ENCODE data around the gene SMARCC2. TPM values are rescaled to one million over a fixed set of nuclear protein-coding genes. Genes with fewer than 3 reads are reported as not detected.

SMARCC2 gene
- total and polyA plus RNA-seq, 2 of the 13 experiments (the other 11 are each of a cell fraction or from before 2014, with no cell fraction given): 21.3 to 24.1 TPM

GRCh38 chr12:56152756-56153677 lies 36.3 kb downstream of the SMARCC2 start (continued):
- TF ChIP-seq KLF15 (CRISPR knock-in tag; IDR thresholded peaks at IDR 0.05; ENCODE audit: borderline replicate concordance) (no peak), MAZ (IDR thresholded peaks at IDR 0.05; ENCODE audit: borderline replicate concordance, low read depth, low read length) (0 out of 2 replicates have a peak, but pooled peaks have one; percentile 2), MAZ (CRISPR knock-in tag; IDR thresholded peaks at IDR 0.05; ENCODE audit: low read depth) (no peak), ETS1 (CRISPR knock-in tag; IDR thresholded peaks at IDR 0.05) (0 out of 2 replicates have a peak, but pooled peaks have one; percentile 11), ZNF235 (CRISPR knock-in tag; IDR thresholded peaks at IDR 0.05; ENCODE audit: borderline replicate concordance) (0 out of 2 replicates have a peak, but pooled peaks have one; percentile 5), NCOA1 (CRISPR knock-in tag; IDR thresholded peaks at IDR 0.05) (0 out of 2 replicates have a peak, but pooled peaks have one; percentile 30), POGK (CRISPR knock-in tag; conservative IDR thresholded peaks at IDR 0.05) (0 out of 2 replicates have a peak, but pooled peaks have one; percentile 0), MATR3 (CRISPR knock-in tag; IDR thresholded peaks at IDR 0.05) (no peak), ZNF747 (CRISPR knock-in tag; IDR thresholded peaks at IDR 0.05; ENCODE audit: borderline replicate concordance) (0 out of 2 replicates have a peak, but pooled peaks have one; percentile 8), SOX5 (CRISPR knock-in tag; IDR thresholded peaks at IDR 0.05; ENCODE audit: borderline replicate concordance) (0 out of 2 replicates have a peak, but pooled peaks have one; percentile 24), ARID2 (CRISPR knock-in tag; IDR thresholded peaks at IDR 0.05; ENCODE audit: borderline replicate concordance) (no peak), PRDM10 (CRISPR knock-in tag; IDR thresholded peaks at IDR 0.05; ENCODE audit: low read depth) (no peak), NBN (conservative IDR thresholded peaks at IDR 0.05) (no peak), ATAD3A (CRISPR knock-in tag; IDR thresholded peaks at IDR 0.05) (no peak), NFIC (IDR thresholded peaks at IDR 0.05; ENCODE audit: low read length) (peak; percentile 20; the same call in 1 of the 2 replicates), PAWR (CRISPR knock-in tag; IDR thresholded peaks at IDR 0.05; ENCODE audit: borderline replicate concordance) (no peak), ZNF605 (CRISPR knock-in tag; IDR thresholded peaks at IDR 0.05) (0 out of 2 replicates have a peak, but pooled peaks have one; percentile 24), GATAD2A (CRISPR knock-in tag; IDR thresholded peaks at IDR 0.05) (0 out of 2 replicates have a peak, but pooled peaks have one; percentile 14), ZFX (CRISPR knock-in tag; IDR thresholded peaks at IDR 0.05; ENCODE audit: low read depth) (peak; percentile 11; the same call in 1 of the 2 replicates), KDM5B (CRISPR knock-in tag; IDR thresholded peaks at IDR 0.05; ENCODE audit: borderline replicate concordance) (no peak)
